Sigmoid colon (tissue), 7 donors: Measurements from ENCODE around the gene TMEM109. TPM values are rescaled to one million over a fixed set of nuclear protein-coding genes. Genes with fewer than 3 reads are reported as not detected.

Source experiments
- DNase-seq: peaks from one replicate; pipeline ENCODE4 v3.0.0-alpha.2; 2019
- H3K27ac ChIP-seq, 4 donors: fragments of 200-600 bp; sonication (generic); one replicate each; pipeline ENCODE4 v1.5.1; 2016 to 2019; ENCODE audit warnings: mild to moderate bottlenecking in 1 of 4
- H3K27me3 ChIP-seq, 3 donors: fragments of 200-600 bp; sonication (generic); one replicate each; pipeline ENCODE4 v1.5.1; 2019; ENCODE audit warnings: mild to moderate bottlenecking in 1 of 3
- H3K36me3 ChIP-seq, 4 donors: fragments of 200-600 bp; sonication (generic); one replicate each; pipeline ENCODE4 v1.5.1; 2016 to 2019
- H3K4me1 ChIP-seq, 4 donors: fragments of 200-600 bp; sonication (generic); one replicate each; pipeline ENCODE4 v1.5.1; 2017 to 2019
- H3K4me3 ChIP-seq, 4 donors: fragments of 200-600 bp; sonication (generic); one replicate each; pipeline ENCODE4 v1.5.1; 2017 to 2019; ENCODE audit warnings: mild to moderate bottlenecking in 2 of 4, moderate library complexity in 1 of 4
- H3K9me3 ChIP-seq, 4 donors: fragments of 200-600 bp in 3 of 4; sonication (generic) in 3 of 4; one replicate each; pipeline versions ENCODE4 v1.5.1 to v1.6.1; 2013 to 2019
- CTCF ChIP-seq, 4 experiments: fragments of 450-650 bp in 3 of 4; fragments of 200-600 bp in 1 of 4; IDR thresholded peaks; one replicate each; pipeline ENCODE4 v1.5.1; 2016 to 2019; ENCODE audit warnings: antibody characterized with exemption in 4 of 4, mild to moderate bottlenecking in 3 of 4, moderate library complexity in 2 of 4
- EP300 ChIP-seq, 4 donors: sonication (generic); formaldehyde crosslinking; IDR thresholded peaks; one replicate each; pipeline ENCODE4 v1.6.1; 2017; ENCODE audit warnings: antibody characterized with exemption in 4 of 4
- POLR2A ChIP-seq, 2 donors: fragments of 450-650 bp; IDR thresholded peaks; one replicate each; pipeline ENCODE4 v1.6.1; 2016; ENCODE audit warnings: antibody characterized with exemption in 2 of 2, mild to moderate bottlenecking in 2 of 2, moderate library complexity in 2 of 2
- POLR2AphosphoS5 ChIP-seq, 4 donors: sonication (generic); formaldehyde crosslinking; IDR thresholded peaks; one replicate each; pipeline ENCODE4 v1.6.1; 2017; ENCODE audit warnings: antibody characterized with exemption in 4 of 4
- WGBS, 2 donors: extraction: QIAGEN DNeasy Blood & Tissue Kit; methylation state at CpG; one replicate each; pipeline ENCODE4 v1.1.7; 2013; 5-methylcytosine and 5-hydroxymethylcytosine counted together
- intact Hi-C: fragments of 100-400 bp; cut with DNase I; formaldehyde crosslinking; loops from one replicate; pipeline ENCODE4 v1.15.1; 2023
- polyA plus RNA-seq, 3 donors: library from polyadenylated mRNA; stranded (reverse); fragments of 200-250 nt; gene quantifications; one replicate each; pipeline ENCODE4 v1.2.3, GENCODE V29; 2013
- total RNA-seq, 4 donors: library from RNA; depleted of rRNA; stranded (reverse); fragments of >200 nt; gene quantifications; one replicate each; pipeline ENCODE4 v1.1.0, GENCODE V29; 2016
- donor health status: healthy with polysubstance abuse.
- donor health status: Bipolar disorder and iron deficiency.
- donor health status: healthy.

The TMEM109 gene
- total and polyA plus RNA-seq, 7 donors = 16.2 to 115 (median 86.2) TPM

GRCh38 chr11:60939301-60939700, 25.3 kb downstream of the TMEM109 start:
- no peak overlapping the region for H3K27ac ChIP-seq
- no peaks in the 10 kb centered on the region for H3K9me3 ChIP-seq
- WGBS, 2 donors = 94 to 95% methylated on average over 7 of the region's 7 CpGs
- H3K4me1 ChIP-seq = peaks cover 0 to 7% (median 4%) of the 10 kb centered on the region in 4 donors
- no peaks in the 10 kb centered on the region for H3K27me3 ChIP-seq
- intact Hi-C loops = no loop called here
- no peak overlapping the region for H3K4me3 ChIP-seq
- peaks cover 11 to 62% (median 22%) of the 10 kb centered on the region in 4 donors for H3K36me3 ChIP-seq
- DNase-seq = no peak
- TF ChIP-seq EP300 (IDR thresholded peaks at IDR 0.05) = no peak
- no peak for TF ChIP-seq POLR2AphosphoS5 (IDR thresholded peaks at IDR 0.05)
- no peak for TF ChIP-seq POLR2A (IDR thresholded peaks at IDR 0.05)
- TF ChIP-seq CTCF (IDR thresholded peaks at IDR 0.05) = no peak

- H3K36me3 ChIP-seq = peaks cover 11 to 67% (median 24%) of the 10 kb centered on the region in 4 donors
- WGBS, 2 donors = 63 to 66% methylated on average over 2 of the region's 2 CpGs
- peaks cover 0 to 7% (median 4%) of the 10 kb centered on the region in 4 donors for H3K4me1 ChIP-seq
- H3K27ac ChIP-seq = no peak overlapping the region
- no peak overlapping the region for H3K4me3 ChIP-seq
- no peaks in the 10 kb centered on the region for H3K9me3 ChIP-seq
- no peak for DNase-seq
- H3K27me3 ChIP-seq = no peaks in the 10 kb centered on the region
- intact Hi-C loops = no loop called here
- TF ChIP-seq EP300 (IDR thresholded peaks at IDR 0.05) (no peak), CTCF (IDR thresholded peaks at IDR 0.05) (no peak), POLR2AphosphoS5 (IDR thresholded peaks at IDR 0.05) (no peak), POLR2A (IDR thresholded peaks at IDR 0.05) (no peak)
Observed at GRCh38 chr11:60939855-60940254, 25.9 kb downstream of the TMEM109 start.

- Histone ChIP-seq H3K9me3 (no peaks in the 10 kb centered on the region), H3K36me3 (peaks cover 11 to 82% (median 24%) of the 10 kb centered on the region in 4 donors), H3K4me1 (peaks cover 0 to 7% (median 4%) of the 10 kb centered on the region in 4 donors), H3K27ac (no peak overlapping the region), H3K4me3 (no peak overlapping the region), H3K27me3 (no peaks in the 10 kb centered on the region)
- 77 to 90% methylated on average over 6 of the region's 6 CpGs for WGBS, 2 donors
- no peak for TF ChIP-seq CTCF (IDR thresholded peaks at IDR 0.05)
- TF ChIP-seq POLR2A (IDR thresholded peaks at IDR 0.05) = no peak
- intact Hi-C loops = no loop called here
- no peak for DNase-seq
Observed at GRCh38 chr11:60941371-60942119, 27.6 kb downstream of the TMEM109 start.

GRCh38 chr11:60942219-60942618, 28.3 kb downstream of the TMEM109 start:
- Histone ChIP-seq H3K4me1 (peaks cover 0 to 7% (median 2%) of the 10 kb centered on the region in 4 donors), H3K27me3 (no peaks in the 10 kb centered on the region), H3K27ac (no peak overlapping the region), H3K9me3 (no peaks in the 10 kb centered on the region), H3K4me3 (no peak overlapping the region), H3K36me3 (peaks cover 11 to 84% (median 24%) of the 10 kb centered on the region in 4 donors)
- intact Hi-C loops = no loop called here
- no peak for DNase-seq
- WGBS, 2 donors = 86 to 98% methylated on average over 4 of the region's 4 CpGs
- TF ChIP-seq POLR2A (IDR thresholded peaks at IDR 0.05) (no peak), CTCF (IDR thresholded peaks at IDR 0.05) (no peak)
